CD4-positive, alpha-beta T cell (primary cell): ENCODE measurements around the gene UFSP1. TPM values are rescaled to one million over a fixed set of nuclear protein-coding genes. Genes with fewer than 3 reads are reported as not detected.

Experiments used
- ATAC-seq: fragments of 200-7000 bp; cut with Tn5 transposase; one replicate; pipeline ENCODE4 v1.10.0; 2022; ENCODE audit warnings: mild to moderate bottlenecking; ENCODE audit not compliant: poor library complexity
- CTCF ChIA-PET: fragments of 350-600 bp; sonication (Branson Sonifier 250); formaldehyde crosslinking; loops from one replicate; lab custom pipeline; 2021; ENCODE audit warnings: antibody characterized with exemption, inconsistent platforms; lab: Charles Lee
- POLR2A ChIA-PET: fragments of 350-600 bp; sonication (Branson Sonifier 250); formaldehyde crosslinking; loops from one replicate; lab custom pipeline; 2021; ENCODE audit warnings: antibody characterized with exemption, inconsistent platforms; lab: Charles Lee
- DNase-seq, 14 experiments: peaks; one replicate each; pipeline ENCODE4 v3.0.0-alpha.2; 2013 to 2020; ENCODE audit warnings: mixed read lengths in 2 of 14
- H3K27ac ChIP-seq, 2 donors: one replicate each; pipeline versions ENCODE4 v1.5.1 to v1.7.0; 2013; ENCODE audit warnings: low read length in 2 of 2, low read depth in 1 of 2, mild to moderate bottlenecking in 1 of 2
- H3K27me3 ChIP-seq, 2 experiments: 1 replicate in 1 of 2; 2 replicates in 1 of 2; pipeline versions ENCODE4 v1.6.1 to v1.7.0; 2013; ENCODE audit warnings: low read length in 2 of 2, control low read depth in 1 of 2, mild to moderate bottlenecking in 1 of 2, moderate library complexity in 1 of 2; ENCODE audit not compliant: insufficient read depth in 2 of 2, control insufficient read depth in 1 of 2
- H3K36me3 ChIP-seq: one replicate; pipeline ENCODE4 v1.6.1; 2013; ENCODE audit warnings: low read length, control low read depth; ENCODE audit not compliant: insufficient read depth
- H3K4me1 ChIP-seq: one replicate; pipeline ENCODE4 v1.6.1; 2013; ENCODE audit warnings: low read length, control low read depth; ENCODE audit not compliant: insufficient read depth
- H3K4me3 ChIP-seq: one replicate; pipeline ENCODE4 v1.5.1; 2013; ENCODE audit warnings: mild to moderate bottlenecking, low read length, moderate library complexity
- H3K9me3 ChIP-seq, 2 experiments: 1 replicate in 1 of 2; 2 replicates in 1 of 2; pipeline versions ENCODE4 v1.6.1 to v1.7.0; 2013; ENCODE audit warnings: low read length in 2 of 2, mild to moderate bottlenecking in 2 of 2, control low read depth in 1 of 2, moderate library complexity in 1 of 2; ENCODE audit not compliant: control insufficient read depth in 1 of 2, insufficient read depth in 1 of 2
- H3K27ac Mint-ChIP-seq: one replicate; pipeline ENCODE4 v1.8.0; 2020; ENCODE audit warnings: mixed read lengths
- H3K27me3 Mint-ChIP-seq: one replicate; pipeline ENCODE4 v1.8.0; 2021; ENCODE audit warnings: mixed read lengths
- H3K36me3 Mint-ChIP-seq: one replicate; pipeline ENCODE4 v1.8.0; 2021; ENCODE audit warnings: low read depth, mixed read lengths
- H3K4me1 Mint-ChIP-seq: one replicate; pipeline ENCODE4 v1.8.0; 2021; ENCODE audit warnings: low read depth, mixed read lengths
- H3K4me3 Mint-ChIP-seq: one replicate; pipeline ENCODE4 v1.8.0; 2020; ENCODE audit warnings: mild to moderate bottlenecking, mixed read lengths
- H3K9me3 Mint-ChIP-seq: one replicate; pipeline ENCODE4 v1.8.0; 2020; ENCODE audit warnings: mixed read lengths
- CTCF ChIP-seq: fragments of 200-600 bp; IDR thresholded peaks from one replicate; pipeline ENCODE4 v1.8.0; 2022; ENCODE audit warnings: antibody characterized with exemption, mild to moderate bottlenecking
- intact Hi-C, 2 experiments: fragments of 100-400 bp; cut with DNase I in 1 of 2; cut with micrococcal nuclease in 1 of 2; formaldehyde crosslinking; loops; one replicate each; pipeline versions ENCODE4 v1.15.1 to v1.9.0; 2023 to 2025; cut with DNase I, micrococcal nuclease
- total RNA-seq, 174 experiments: library from RNA in 2 of 174; stranded (reverse) in 2 of 174; gene quantifications; one replicate each; pipeline ENCODE4 v1.2.3 and lab custom pipeline; 2021 to 2026

UFSP1 gene
- total RNA-seq, 2 experiments from 2014 or later, result 1.1 to 1.5 TPM

- peaks cover 10% of the 10 kb centered on the region for H3K4me1 ChIP-seq
- Mint-ChIP-seq H3K27me3 (peaks cover 40% of the 10 kb centered on the region), H3K36me3 (no peaks in the 10 kb centered on the region), H3K4me1 (peaks cover 5% of the 10 kb centered on the region), H3K27ac (no peak overlapping the region), H3K9me3 (no peaks in the 10 kb centered on the region), H3K4me3 (no peak overlapping the region)
- TF ChIP-seq CTCF, result no peak
- DNase-seq (no peak), ATAC-seq (no peak)
- H3K27me3 ChIP-seq, result peaks cover 13 to 26% of the 10 kb centered on the region in 2 experiments
- no peak overlapping the region for H3K4me3 ChIP-seq
- H3K27ac ChIP-seq, result no peak overlapping the region
- CTCF ChIA-PET, result no interaction called here
- POLR2A ChIA-PET, result no interaction called here
- H3K36me3 ChIP-seq, result no peaks in the 10 kb centered on the region
- intact Hi-C loops, result no loop called here
- peaks cover 0 to 6% of the 10 kb centered on the region in 2 experiments for H3K9me3 ChIP-seq
These were observed 11.5 kb upstream of the UFSP1 start for GRCh38 chr7:100900978-100901377.

- intact Hi-C loops, result loop anchor here (5.0 to 10.0 kb wide), 3 partner anchors 178 to 385 kb away; partner anchors contain the start of genes PLOD3 (in 1 of the 2) and ZNHIT1 (in 1 of the 2)
- Mint-ChIP-seq H3K4me3 (no peak overlapping the region), H3K27ac (no peak overlapping the region)
These were observed 9.9 kb upstream of the UFSP1 start for GRCh38 chr7:100899432-100899831.

GRCh38 chr7:100897772-100898454, 8.4 kb upstream of the UFSP1 start:
- Histone ChIP-seq H3K36me3 (no peaks in the 10 kb centered on the region), H3K4me1 (peaks cover 25% of the 10 kb centered on the region), H3K27ac (no peak overlapping the region), H3K27me3 (peaks cover 30 to 52% of the 10 kb centered on the region in 2 experiments), H3K9me3 (peaks cover 0 to 11% of the 10 kb centered on the region in 2 experiments), H3K4me3 (no peak overlapping the region)
- Mint-ChIP-seq H3K27me3 (peaks cover 49% of the 10 kb centered on the region), H3K36me3 (no peaks in the 10 kb centered on the region), H3K27ac (no peak overlapping the region), H3K4me1 (peaks cover 8% of the 10 kb centered on the region), H3K9me3 (no peaks in the 10 kb centered on the region), H3K4me3 (peak overlapping the region; percentile 68)
- no peak for ATAC-seq
- intact Hi-C loops, result loop anchor here (1.0 to 10.0 kb wide), 4 partner anchors 161 to 387 kb away; partner anchors contain the start of genes PLOD3 (in 1 of the 2) and ZNHIT1 (in 1 of the 2)
- no peak for DNase-seq
- TF ChIP-seq CTCF, result no peak
- POLR2A ChIA-PET, result no interaction called here
- CTCF ChIA-PET, result interaction anchor here (1.5 kb wide), 1 partner anchor 385 kb away, joined by 3 read pairs; no protein-coding TSS in a partner anchor

More at GRCh38 chr7:100899432-100899831, 9.9 kb upstream of the UFSP1 start:
- ChIA-PET POLR2A (no interaction called here), CTCF (no interaction called here)
- H3K36me3 Mint-ChIP-seq, result no peaks in the 10 kb centered on the region
- no peaks in the 10 kb centered on the region for H3K9me3 Mint-ChIP-seq
- Histone ChIP-seq H3K27me3 (peaks cover 20 to 38% of the 10 kb centered on the region in 2 experiments), H3K9me3 (peaks cover 0 to 7% of the 10 kb centered on the region in 2 experiments), H3K27ac (no peak overlapping the region), H3K36me3 (no peaks in the 10 kb centered on the region), H3K4me3 (no peak overlapping the region), H3K4me1 (peaks cover 24% of the 10 kb centered on the region)
- DNase-seq (no peak), ATAC-seq (no peak)
- no peak for TF ChIP-seq CTCF
- peaks cover 43% of the 10 kb centered on the region for H3K27me3 Mint-ChIP-seq
- H3K4me1 Mint-ChIP-seq, result peaks cover 8% of the 10 kb centered on the region
